IgD-negative memory B cell (primary cell): Measurements from ENCODE around the gene VASH1. TPM values are rescaled to one million over a fixed set of nuclear protein-coding genes. Genes with fewer than 3 reads are reported as not detected.

Source experiments
- H3K27ac Mint-ChIP-seq, 3 donors: one replicate each; pipeline ENCODE4 v1.8.0; 2020 to 2022; ENCODE audit warnings: mild to moderate bottlenecking in 3 of 3, mixed read lengths in 3 of 3, moderate library complexity in 1 of 3
- H3K27me3 Mint-ChIP-seq: one replicate; pipeline ENCODE4 v1.8.0; 2021; ENCODE audit warnings: mixed read lengths
- H3K36me3 Mint-ChIP-seq: one replicate; pipeline ENCODE4 v1.8.0; 2020; ENCODE audit warnings: mild to moderate bottlenecking, mixed read lengths
- H3K4me1 Mint-ChIP-seq, 3 donors: one replicate each; pipeline ENCODE4 v1.8.0; 2020 to 2022; ENCODE audit warnings: mixed read lengths in 3 of 3, mild to moderate bottlenecking in 1 of 3
- H3K4me3 Mint-ChIP-seq, 4 donors: one replicate each; pipeline ENCODE4 v1.8.0; 2020 to 2022; ENCODE audit warnings: mild to moderate bottlenecking in 4 of 4, mixed read lengths in 4 of 4, moderate library complexity in 3 of 4
- H3K9me3 Mint-ChIP-seq, 3 donors: one replicate each; pipeline ENCODE4 v1.8.0; 2020 to 2021; ENCODE audit warnings: mixed read lengths in 3 of 3, mild to moderate bottlenecking in 1 of 3
- polyA plus RNA-seq: library from polyadenylated mRNA; unstranded; fragments of 300-500 nt; fragmentation: Illumina TruSeq; gene quantifications from one replicate; pipeline ENCODE4 v1.2.3, GENCODE V29; 2021

The VASH1 gene
- polyA plus RNA-seq, 1 donor from 2014 or later: 0.70 TPM

GRCh38 chr14:76760331-76761135 is 735 bp upstream of the VASH1 start:
- H3K9me3 Mint-ChIP-seq: no peaks in the 10 kb centered on the region
- H3K36me3 Mint-ChIP-seq: no peaks in the 10 kb centered on the region
- H3K4me3 Mint-ChIP-seq: peak overlapping the region; percentile 2 to 89 (median 56)
- H3K4me1 Mint-ChIP-seq: peaks cover 4 to 5% (median 5%) of the 10 kb centered on the region in 3 donors
- peaks cover 20% of the 10 kb centered on the region for H3K27me3 Mint-ChIP-seq
- H3K27ac Mint-ChIP-seq: peak overlapping the region in 1 of 3 donors; percentile 71

- Mint-ChIP-seq H3K9me3 (no peaks in the 10 kb centered on the region), H3K27ac (no peak overlapping the region), H3K4me3 (peak overlapping the region; percentile 79 to 88 (median 84)), H3K4me1 (peaks cover 4 to 5% (median 5%) of the 10 kb centered on the region in 3 donors), H3K27me3 (peaks cover 20% of the 10 kb centered on the region), H3K36me3 (no peaks in the 10 kb centered on the region)
These were observed 717 bp downstream of the VASH1 start for GRCh38 chr14:76761960-76762410.

- Mint-ChIP-seq H3K27ac (no peak overlapping the region), H3K9me3 (no peaks in the 10 kb centered on the region), H3K27me3 (peaks cover 20% of the 10 kb centered on the region), H3K4me3 (peak overlapping the region; percentile 79 to 88 (median 84)), H3K4me1 (peaks cover 4 to 5% (median 5%) of the 10 kb centered on the region in 3 donors), H3K36me3 (no peaks in the 10 kb centered on the region)
These were observed 1.3 kb downstream of the VASH1 start for GRCh38 chr14:76762411-76763095.

- H3K36me3 Mint-ChIP-seq: no peaks in the 10 kb centered on the region
- H3K27ac Mint-ChIP-seq: no peak overlapping the region
- no peaks in the 10 kb centered on the region for H3K9me3 Mint-ChIP-seq
- peak overlapping the region in 3 of 4 donors; percentile 22 to 76 (median 58) for H3K4me3 Mint-ChIP-seq
- H3K27me3 Mint-ChIP-seq: peaks cover 14% of the 10 kb centered on the region
- H3K4me1 Mint-ChIP-seq: peaks cover 7 to 9% (median 8%) of the 10 kb centered on the region in 3 donors
These were observed 2.1 kb downstream of the VASH1 start for GRCh38 chr14:76763096-76764041.

GRCh38 chr14:76765461-76765931 is 4.2 kb downstream of the VASH1 start:
- H3K4me1 Mint-ChIP-seq: peaks cover 9 to 12% (median 10%) of the 10 kb centered on the region in 3 donors
- H3K9me3 Mint-ChIP-seq: no peaks in the 10 kb centered on the region
- peaks cover 15% of the 10 kb centered on the region for H3K27me3 Mint-ChIP-seq

GRCh38 chr14:76767681-76768656 is 6.7 kb downstream of the VASH1 start:
- Mint-ChIP-seq H3K27ac (peak overlapping the region in 2 of 3 donors; percentile 61 to 67), H3K27me3 (peaks cover 11% of the 10 kb centered on the region)

More at GRCh38 chr14:76765461-76765931, 4.2 kb downstream of the VASH1 start:
- H3K36me3 Mint-ChIP-seq: no peaks in the 10 kb centered on the region
- no peak overlapping the region for H3K27ac Mint-ChIP-seq
- H3K4me3 Mint-ChIP-seq: no peak overlapping the region

GRCh38 chr14:76768671-76769500 is 7.6 kb downstream of the VASH1 start:
- H3K27me3 Mint-ChIP-seq: peaks cover 11% of the 10 kb centered on the region
- peaks cover 4 to 9% (median 5%) of the 10 kb centered on the region in 3 donors for H3K4me1 Mint-ChIP-seq
- no peaks in the 10 kb centered on the region for H3K36me3 Mint-ChIP-seq
- peak overlapping the region in 3 of 4 donors; percentile 44 to 87 (median 54) for H3K4me3 Mint-ChIP-seq
- no peaks in the 10 kb centered on the region for H3K9me3 Mint-ChIP-seq
- peak overlapping the region in 1 of 3 donors; percentile 61 for H3K27ac Mint-ChIP-seq

More at GRCh38 chr14:76767681-76768656, 6.7 kb downstream of the VASH1 start:
- peaks cover 4 to 12% (median 7%) of the 10 kb centered on the region in 3 donors for H3K4me1 Mint-ChIP-seq
- H3K4me3 Mint-ChIP-seq: peak overlapping the region in 3 of 4 donors; percentile 44 to 87 (median 73)
- H3K36me3 Mint-ChIP-seq: no peaks in the 10 kb centered on the region
- no peaks in the 10 kb centered on the region for H3K9me3 Mint-ChIP-seq

- no peak overlapping the region for H3K27ac Mint-ChIP-seq
- H3K4me3 Mint-ChIP-seq: no peak overlapping the region
These were observed 8.5 kb downstream of the VASH1 start for GRCh38 chr14:76769636-76770292.

GRCh38 chr14:76770521-76771436 is 9.5 kb downstream of the VASH1 start:
- H3K36me3 Mint-ChIP-seq: no peaks in the 10 kb centered on the region
- peaks cover 7% of the 10 kb centered on the region for H3K27me3 Mint-ChIP-seq
- H3K9me3 Mint-ChIP-seq: no peaks in the 10 kb centered on the region
- H3K27ac Mint-ChIP-seq: peak overlapping the region in 1 of 3 donors; percentile 23
- H3K4me1 Mint-ChIP-seq: peaks cover 4 to 7% (median 5%) of the 10 kb centered on the region in 3 donors
- no peak overlapping the region for H3K4me3 Mint-ChIP-seq

More at GRCh38 chr14:76769636-76770292, 8.5 kb downstream of the VASH1 start:
- no peaks in the 10 kb centered on the region for H3K9me3 Mint-ChIP-seq
- no peaks in the 10 kb centered on the region for H3K36me3 Mint-ChIP-seq
- peaks cover 4 to 7% (median 5%) of the 10 kb centered on the region in 3 donors for H3K4me1 Mint-ChIP-seq
- H3K27me3 Mint-ChIP-seq: peaks cover 7% of the 10 kb centered on the region

- Mint-ChIP-seq H3K27ac (peak overlapping the region in 1 of 3 donors; percentile 23), H3K4me1 (peaks cover 4 to 7% (median 5%) of the 10 kb centered on the region in 3 donors)
These were observed 10.2 kb downstream of the VASH1 start for GRCh38 chr14:76771437-76771980.

More at GRCh38 chr14:76771437-76771980, 10.2 kb downstream of the VASH1 start:
- Mint-ChIP-seq H3K27me3 (peaks cover 7% of the 10 kb centered on the region), H3K9me3 (no peaks in the 10 kb centered on the region), H3K36me3 (no peaks in the 10 kb centered on the region), H3K4me3 (no peak overlapping the region)
